ENCODE results near the gene FZD4. TPM values are rescaled to one million over a fixed set of nuclear protein-coding genes. Genes with fewer than 3 reads are reported as not detected.
"Not testable (repeated sequence)": the region's sequence is repeated elsewhere in the genome, so short reads cannot be mapped to it uniquely, and the experiment has no call there.

Gene FZD4
- total and polyA plus RNA-seq, 4 donors: 6.6 to 24.5 (median 12.9) TPM

GRCh38 chr11:86978247-86978646 is 23.1 kb upstream of the FZD4 start:
- 93% methylated on average over 2 of the region's 7 CpGs for WGBS (ENCODE audit: insufficient coverage)
- no peaks in the 10 kb centered on the region for H3K4me1 ChIP-seq (ENCODE audit: control insufficient read depth, insufficient read depth, low read length)
- H3K27ac ChIP-seq (ENCODE audit: low read depth, low read length): no peak overlapping the region
- H3K27me3 ChIP-seq (ENCODE audit: control insufficient read depth, insufficient read depth, low read length): no peaks in the 10 kb centered on the region
- no peak overlapping the region for H3K4me3 ChIP-seq (ENCODE audit: low read depth, low read length)
- H3K36me3 ChIP-seq (ENCODE audit: control insufficient read depth, insufficient read depth, low read length): no peaks in the 10 kb centered on the region
- H3K9me3 ChIP-seq (ENCODE audit: control insufficient read depth, insufficient read depth, low read length): peaks cover 6% of the 10 kb centered on the region
- DNase-seq (ENCODE audit: low read depth in 4 of 6, low spot score in 6 of 6): no peak

- WGBS (ENCODE audit: insufficient coverage): 85% methylated on average over 4 of the region's 6 CpGs
- Histone ChIP-seq H3K27me3 (ENCODE audit: control insufficient read depth, insufficient read depth, low read length) (no peaks in the 10 kb centered on the region), H3K4me1 (ENCODE audit: control insufficient read depth, insufficient read depth, low read length) (no peaks in the 10 kb centered on the region), H3K27ac (ENCODE audit: low read depth, low read length) (no peak overlapping the region), H3K4me3 (ENCODE audit: low read depth, low read length) (no peak overlapping the region), H3K9me3 (ENCODE audit: control insufficient read depth, insufficient read depth, low read length) (peaks cover 12% of the 10 kb centered on the region), H3K36me3 (ENCODE audit: control insufficient read depth, insufficient read depth, low read length) (no peaks in the 10 kb centered on the region)
- DNase-seq (ENCODE audit: low read depth in 4 of 6, low spot score in 6 of 6): no peak
Observed at GRCh38 chr11:86977441-86978050, 22.4 kb upstream of the FZD4 start.

GRCh38 chr11:86972734-86973133 is 17.5 kb upstream of the FZD4 start:
- Histone ChIP-seq H3K4me1 (ENCODE audit: control insufficient read depth, insufficient read depth, low read length) (no peaks in the 10 kb centered on the region), H3K36me3 (ENCODE audit: control insufficient read depth, insufficient read depth, low read length) (no peaks in the 10 kb centered on the region), H3K4me3 (ENCODE audit: low read depth, low read length) (no peak overlapping the region), H3K9me3 (ENCODE audit: control insufficient read depth, insufficient read depth, low read length) (peaks cover 12% of the 10 kb centered on the region), H3K27me3 (ENCODE audit: control insufficient read depth, insufficient read depth, low read length) (no peaks in the 10 kb centered on the region), H3K27ac (ENCODE audit: low read depth, low read length) (no peak overlapping the region)
- no peak for DNase-seq (ENCODE audit: low read depth in 4 of 6, low spot score in 6 of 6)
- WGBS (ENCODE audit: insufficient coverage): no CpG with 5 or more reads among the region's 1 CpG

GRCh38 chr11:86969258-86969657 is 14.1 kb upstream of the FZD4 start:
- Histone ChIP-seq H3K9me3 (ENCODE audit: control insufficient read depth, insufficient read depth, low read length) (peaks cover 12% of the 10 kb centered on the region), H3K4me3 (ENCODE audit: low read depth, low read length) (no peak overlapping the region), H3K36me3 (ENCODE audit: control insufficient read depth, insufficient read depth, low read length) (no peaks in the 10 kb centered on the region), H3K27ac (ENCODE audit: low read depth, low read length) (no peak overlapping the region), H3K4me1 (ENCODE audit: control insufficient read depth, insufficient read depth, low read length) (no peaks in the 10 kb centered on the region), H3K27me3 (ENCODE audit: control insufficient read depth, insufficient read depth, low read length) (no peaks in the 10 kb centered on the region)
- 100% methylated on average over 1 of the region's 1 CpG for WGBS (ENCODE audit: insufficient coverage)
- DNase-seq (ENCODE audit: low read depth in 4 of 6, low spot score in 6 of 6): no peak

- not testable (repeated sequence) for H3K27me3 ChIP-seq (ENCODE audit: control insufficient read depth, insufficient read depth, low read length); H3K4me3 ChIP-seq (ENCODE audit: low read depth, low read length); H3K9me3 ChIP-seq (ENCODE audit: control insufficient read depth, insufficient read depth, low read length); DNase-seq (ENCODE audit: low read depth in 4 of 6, low spot score in 6 of 6); H3K27ac ChIP-seq (ENCODE audit: low read depth, low read length); H3K36me3 ChIP-seq (ENCODE audit: control insufficient read depth, insufficient read depth, low read length); H3K4me1 ChIP-seq (ENCODE audit: control insufficient read depth, insufficient read depth, low read length)
- 84% methylated on average over 7 of the region's 7 CpGs for WGBS (ENCODE audit: insufficient coverage)
Observed at GRCh38 chr11:86967601-86968000, 12.4 kb upstream of the FZD4 start.

- H3K4me3 ChIP-seq (ENCODE audit: low read depth, low read length): no peak overlapping the region
- H3K9me3 ChIP-seq (ENCODE audit: control insufficient read depth, insufficient read depth, low read length): no peaks in the 10 kb centered on the region
- 50% methylated on average over 2 of the region's 4 CpGs for WGBS (ENCODE audit: insufficient coverage)
- no peak overlapping the region for H3K27ac ChIP-seq (ENCODE audit: low read depth, low read length)
- DNase-seq (ENCODE audit: low read depth in 4 of 6, low spot score in 6 of 6): peak in 1 of 6 donors; percentile 55
- no peaks in the 10 kb centered on the region for H3K36me3 ChIP-seq (ENCODE audit: control insufficient read depth, insufficient read depth, low read length)
- no peaks in the 10 kb centered on the region for H3K27me3 ChIP-seq (ENCODE audit: control insufficient read depth, insufficient read depth, low read length)
- H3K4me1 ChIP-seq (ENCODE audit: control insufficient read depth, insufficient read depth, low read length): peaks cover 17% of the 10 kb centered on the region
Observed at GRCh38 chr11:86957976-86958646, 2.9 kb upstream of the FZD4 start.

GRCh38 chr11:86956905-86957195 is 1.7 kb upstream of the FZD4 start:
- DNase-seq (ENCODE audit: low read depth in 4 of 6, low spot score in 6 of 6): peak in 1 of 6 donors; percentile 92
- H3K36me3 ChIP-seq (ENCODE audit: control insufficient read depth, insufficient read depth, low read length): no peaks in the 10 kb centered on the region
- H3K9me3 ChIP-seq (ENCODE audit: control insufficient read depth, insufficient read depth, low read length): no peaks in the 10 kb centered on the region
- H3K4me3 ChIP-seq (ENCODE audit: low read depth, low read length): no peak overlapping the region
- no peak overlapping the region for H3K27ac ChIP-seq (ENCODE audit: low read depth, low read length)
- peaks cover 17% of the 10 kb centered on the region for H3K4me1 ChIP-seq (ENCODE audit: control insufficient read depth, insufficient read depth, low read length)
- H3K27me3 ChIP-seq (ENCODE audit: control insufficient read depth, insufficient read depth, low read length): no peaks in the 10 kb centered on the region
- no CpG with 5 or more reads among the region's 2 CpGs for WGBS (ENCODE audit: insufficient coverage)

- Histone ChIP-seq H3K4me3 (ENCODE audit: low read depth, low read length) (peak overlapping the region; percentile 64), H3K27me3 (ENCODE audit: control insufficient read depth, insufficient read depth, low read length) (no peaks in the 10 kb centered on the region), H3K27ac (ENCODE audit: low read depth, low read length) (no peak overlapping the region), H3K4me1 (ENCODE audit: control insufficient read depth, insufficient read depth, low read length) (peaks cover 17% of the 10 kb centered on the region), H3K9me3 (ENCODE audit: control insufficient read depth, insufficient read depth, low read length) (no peaks in the 10 kb centered on the region), H3K36me3 (ENCODE audit: control insufficient read depth, insufficient read depth, low read length) (no peaks in the 10 kb centered on the region)
- no peak for DNase-seq (ENCODE audit: low read depth in 4 of 6, low spot score in 6 of 6)
- WGBS (ENCODE audit: insufficient coverage): under 1% methylated on average over 32 of the region's 32 CpGs
Observed at GRCh38 chr11:86955111-86955360, 159 bp downstream of the FZD4 start.

- Histone ChIP-seq H3K4me1 (ENCODE audit: control insufficient read depth, insufficient read depth, low read length) (peaks cover 17% of the 10 kb centered on the region), H3K36me3 (ENCODE audit: control insufficient read depth, insufficient read depth, low read length) (no peaks in the 10 kb centered on the region), H3K4me3 (ENCODE audit: low read depth, low read length) (peak overlapping the region; percentile 64), H3K27me3 (ENCODE audit: control insufficient read depth, insufficient read depth, low read length) (no peaks in the 10 kb centered on the region), H3K9me3 (ENCODE audit: control insufficient read depth, insufficient read depth, low read length) (no peaks in the 10 kb centered on the region), H3K27ac (ENCODE audit: low read depth, low read length) (no peak overlapping the region)
- 5% methylated on average over 38 of the region's 43 CpGs for WGBS (ENCODE audit: insufficient coverage)
- peak in 3 of 6 donors; percentile 31 to 73 (median 71) for DNase-seq (ENCODE audit: low read depth in 4 of 6, low spot score in 6 of 6)
Observed at GRCh38 chr11:86954269-86955110, 705 bp downstream of the FZD4 start.
